Neural cell (in vitro differentiated cells): Measurements from ENCODE around the gene SERPINB4. TPM values are rescaled to one million over a fixed set of nuclear protein-coding genes. Genes with fewer than 3 reads are reported as not detected.
"Not testable (repeated sequence)": the region's sequence is repeated elsewhere in the genome, so short reads cannot be mapped to it uniquely, and the experiment has no call there.

Experiments
- H2AFZ ChIP-seq: fragments of 200-600, 300-800 bp; sonication (generic), shearing (Covaris generic); 2 replicates; pipeline ENCODE4 v1.6.0; 2014; ENCODE audit warnings: low read depth, mild to moderate bottlenecking, antibody characterized with exemption, low read length, moderate library complexity
- H3F3A ChIP-seq: fragments of 200-600 bp; shearing (Covaris generic); 2 replicates; pipeline ENCODE4 v1.6.1; 2016; ENCODE audit warnings: mild to moderate bottlenecking, moderate library complexity, mixed read lengths, antibody characterized with exemption, low read length; ENCODE audit not compliant: insufficient read depth, poor library complexity, severe bottlenecking
- H3K27ac ChIP-seq: fragments of 200-600, 300-800 bp; sonication (generic), shearing (Covaris generic); 2 replicates; pipeline ENCODE4 v1.5.1; 2014; ENCODE audit warnings: mild to moderate bottlenecking, low read length, moderate library complexity
- H3K27me3 ChIP-seq: fragments of 300-800, 200-600 bp; sonication (generic), shearing (Covaris generic); 2 replicates; pipeline ENCODE4 v1.6.0; 2014; ENCODE audit warnings: mild to moderate bottlenecking, low read depth, low read length, moderate library complexity; ENCODE audit not compliant: insufficient read depth
- H3K36me3 ChIP-seq: fragments of 300-800, 200-600 bp; sonication (generic), shearing (Covaris generic); 2 replicates; pipeline ENCODE4 v1.5.1; 2014; ENCODE audit warnings: mild to moderate bottlenecking, antibody characterized with exemption, low read length, moderate library complexity; ENCODE audit not compliant: insufficient read depth
- H3K4me2 ChIP-seq: fragments of 300-800, 200-600 bp; sonication (generic), shearing (Covaris generic); 2 replicates; pipeline ENCODE4 v1.6.0; 2014; ENCODE audit warnings: mild to moderate bottlenecking, low read length
- H3K4me3 ChIP-seq: fragments of 300-800, 200-600 bp; sonication (generic), shearing (Covaris generic); 2 replicates; pipeline ENCODE4 v1.5.1; 2014; ENCODE audit warnings: mild to moderate bottlenecking, low read length, moderate library complexity
- H3K79me2 ChIP-seq: fragments of 200-600 bp; shearing (Covaris generic); replicated peaks from 2 replicates; pipeline ENCODE4 v1.6.0; 2014; ENCODE audit warnings: mild to moderate bottlenecking, low read length, moderate library complexity; ENCODE audit not compliant: insufficient read depth
- H3K9ac ChIP-seq: fragments of 300-800, 200-600 bp; sonication (generic), shearing (Covaris generic); 2 replicates; pipeline ENCODE4 v1.6.1; 2016; ENCODE audit warnings: mild to moderate bottlenecking, low read length, mixed read lengths
- H3K9me2 ChIP-seq: fragments of 200-600 bp; shearing (Covaris generic); 2 replicates; pipeline ENCODE4 v1.6.1; 2016; ENCODE audit warnings: mild to moderate bottlenecking, low read length, mixed read lengths; ENCODE audit not compliant: insufficient read depth
- H3K9me3 ChIP-seq: fragments of 200-600, 300-800 bp; sonication (generic), shearing (Covaris generic); 2 replicates; pipeline ENCODE4 v1.6.1; 2016; ENCODE audit warnings: mild to moderate bottlenecking, mixed run types, low read length, moderate library complexity, mixed read lengths
- H4K20me1 ChIP-seq: fragments of 200-600 bp; shearing (Covaris generic); 2 replicates; pipeline ENCODE4 v1.6.1; 2016; ENCODE audit warnings: mild to moderate bottlenecking, mixed run types; ENCODE audit not compliant: insufficient read depth
- EP300 ChIP-seq: fragments of 450-650 bp; conservative IDR thresholded peaks from 2 replicates; pipeline ENCODE4 v1.6.1; 2014; ENCODE audit warnings: antibody characterized with exemption, mild to moderate bottlenecking, moderate library complexity; ENCODE audit not compliant: poor library complexity, severe bottlenecking
- MXI1 ChIP-seq: fragments of 450-650 bp; conservative IDR thresholded peaks from 2 replicates; pipeline ENCODE4 v1.6.1; 2014; ENCODE audit warnings: antibody characterized with exemption, mild to moderate bottlenecking; ENCODE audit not compliant: poor library complexity, severe bottlenecking
- SMC3 ChIP-seq: fragments of 450-650 bp; conservative IDR thresholded peaks from 2 replicates; pipeline ENCODE4 v1.6.1; 2014; ENCODE audit warnings: antibody characterized with exemption, mild to moderate bottlenecking, moderate library complexity; ENCODE audit not compliant: poor library complexity
- polyA plus RNA-seq: library from polyadenylated mRNA; depleted of rRNA; stranded (reverse); fragments of >200 nt; gene quantifications from 2 replicates; pipeline ENCODE4 v1.2.3, GENCODE V29; 2014
- TF ChIP-seq, protein P1 (sequence below): fragments of 450-650 bp; IDR thresholded peaks from 2 replicates; pipeline ENCODE4 v1.5.1; 2014; ENCODE audit warnings: antibody characterized with exemption, mild to moderate bottlenecking, moderate library complexity; ENCODE audit not compliant: poor library complexity, severe bottlenecking
- TF ChIP-seq, protein P2 (sequence below): IDR thresholded peaks from 2 replicates; pipeline ENCODE4 v1.6.1; 2012; ENCODE audit warnings: borderline replicate concordance

The SERPINB4 gene
- polyA plus RNA-seq, 1 donor from 2014 or later = not detected

DNA sequence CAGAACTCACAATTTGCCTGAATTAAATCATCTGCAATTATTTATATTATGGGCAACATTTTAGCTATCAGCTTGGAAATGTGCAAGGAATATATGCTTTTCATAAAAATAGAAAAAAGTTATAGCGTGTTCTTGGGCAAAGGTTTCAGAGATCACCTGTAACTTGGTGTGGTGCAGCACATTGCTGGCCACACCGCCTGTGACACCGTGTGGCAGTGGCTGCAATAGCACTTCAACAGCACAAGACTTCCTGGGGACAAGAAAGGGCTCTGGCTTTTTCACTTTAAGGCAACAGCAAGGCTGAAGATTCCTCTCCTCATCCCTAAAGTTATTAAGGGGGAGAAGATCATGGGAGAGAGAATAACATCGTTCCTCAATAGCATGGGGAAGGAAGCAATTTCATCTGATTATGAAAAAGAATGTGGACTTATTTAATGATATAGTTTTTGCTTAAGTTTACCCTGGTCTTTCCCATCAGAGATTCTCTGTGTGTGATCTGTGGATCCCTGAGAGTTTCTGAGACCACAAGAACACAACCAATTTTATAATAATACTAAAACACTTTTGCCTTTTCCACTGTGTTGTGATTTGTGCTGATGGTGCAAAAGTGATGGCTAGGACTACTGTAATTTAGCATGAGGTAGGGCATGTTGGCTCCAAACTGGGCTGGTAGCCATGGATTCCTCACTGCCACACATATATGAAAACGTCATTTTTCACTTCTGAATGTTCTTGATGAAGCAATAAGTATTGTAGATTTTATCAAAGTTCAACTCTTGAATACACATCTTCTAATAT lies 32.7 kb upstream of the SERPINB4 start:
- Histone ChIP-seq H3K4me3 (no peak overlapping the region), H3F3A (no peaks in the 10 kb centered on the region), H3K27me3 (no peaks in the 10 kb centered on the region), H4K20me1 (no peaks in the 10 kb centered on the region), H3K27ac (no peak overlapping the region), H3K36me3 (no peaks in the 10 kb centered on the region), H3K9ac (no peak overlapping the region), H2AFZ (no peak overlapping the region), H3K9me2 (no peaks in the 10 kb centered on the region), H3K9me3 (no peaks in the 10 kb centered on the region), H3K4me2 (no peak overlapping the region), H3K79me2 (no peaks in the 10 kb centered on the region)
- TF ChIP-seq, protein P1, sequence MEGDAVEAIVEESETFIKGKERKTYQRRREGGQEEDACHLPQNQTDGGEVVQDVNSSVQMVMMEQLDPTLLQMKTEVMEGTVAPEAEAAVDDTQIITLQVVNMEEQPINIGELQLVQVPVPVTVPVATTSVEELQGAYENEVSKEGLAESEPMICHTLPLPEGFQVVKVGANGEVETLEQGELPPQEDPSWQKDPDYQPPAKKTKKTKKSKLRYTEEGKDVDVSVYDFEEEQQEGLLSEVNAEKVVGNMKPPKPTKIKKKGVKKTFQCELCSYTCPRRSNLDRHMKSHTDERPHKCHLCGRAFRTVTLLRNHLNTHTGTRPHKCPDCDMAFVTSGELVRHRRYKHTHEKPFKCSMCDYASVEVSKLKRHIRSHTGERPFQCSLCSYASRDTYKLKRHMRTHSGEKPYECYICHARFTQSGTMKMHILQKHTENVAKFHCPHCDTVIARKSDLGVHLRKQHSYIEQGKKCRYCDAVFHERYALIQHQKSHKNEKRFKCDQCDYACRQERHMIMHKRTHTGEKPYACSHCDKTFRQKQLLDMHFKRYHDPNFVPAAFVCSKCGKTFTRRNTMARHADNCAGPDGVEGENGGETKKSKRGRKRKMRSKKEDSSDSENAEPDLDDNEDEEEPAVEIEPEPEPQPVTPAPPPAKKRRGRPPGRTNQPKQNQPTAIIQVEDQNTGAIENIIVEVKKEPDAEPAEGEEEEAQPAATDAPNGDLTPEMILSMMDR = no peak
- TF ChIP-seq, protein P2, sequence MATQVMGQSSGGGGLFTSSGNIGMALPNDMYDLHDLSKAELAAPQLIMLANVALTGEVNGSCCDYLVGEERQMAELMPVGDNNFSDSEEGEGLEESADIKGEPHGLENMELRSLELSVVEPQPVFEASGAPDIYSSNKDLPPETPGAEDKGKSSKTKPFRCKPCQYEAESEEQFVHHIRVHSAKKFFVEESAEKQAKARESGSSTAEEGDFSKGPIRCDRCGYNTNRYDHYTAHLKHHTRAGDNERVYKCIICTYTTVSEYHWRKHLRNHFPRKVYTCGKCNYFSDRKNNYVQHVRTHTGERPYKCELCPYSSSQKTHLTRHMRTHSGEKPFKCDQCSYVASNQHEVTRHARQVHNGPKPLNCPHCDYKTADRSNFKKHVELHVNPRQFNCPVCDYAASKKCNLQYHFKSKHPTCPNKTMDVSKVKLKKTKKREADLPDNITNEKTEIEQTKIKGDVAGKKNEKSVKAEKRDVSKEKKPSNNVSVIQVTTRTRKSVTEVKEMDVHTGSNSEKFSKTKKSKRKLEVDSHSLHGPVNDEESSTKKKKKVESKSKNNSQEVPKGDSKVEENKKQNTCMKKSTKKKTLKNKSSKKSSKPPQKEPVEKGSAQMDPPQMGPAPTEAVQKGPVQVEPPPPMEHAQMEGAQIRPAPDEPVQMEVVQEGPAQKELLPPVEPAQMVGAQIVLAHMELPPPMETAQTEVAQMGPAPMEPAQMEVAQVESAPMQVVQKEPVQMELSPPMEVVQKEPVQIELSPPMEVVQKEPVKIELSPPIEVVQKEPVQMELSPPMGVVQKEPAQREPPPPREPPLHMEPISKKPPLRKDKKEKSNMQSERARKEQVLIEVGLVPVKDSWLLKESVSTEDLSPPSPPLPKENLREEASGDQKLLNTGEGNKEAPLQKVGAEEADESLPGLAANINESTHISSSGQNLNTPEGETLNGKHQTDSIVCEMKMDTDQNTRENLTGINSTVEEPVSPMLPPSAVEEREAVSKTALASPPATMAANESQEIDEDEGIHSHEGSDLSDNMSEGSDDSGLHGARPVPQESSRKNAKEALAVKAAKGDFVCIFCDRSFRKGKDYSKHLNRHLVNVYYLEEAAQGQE = no peak
- TF ChIP-seq MXI1 (no peak), EP300 (no peak)

- Histone ChIP-seq H3K27ac (no peak overlapping the region), H3K36me3 (no peaks in the 10 kb centered on the region), H3K9ac (no peak overlapping the region), H3K9me3 (no peaks in the 10 kb centered on the region), H3K4me3 (no peak overlapping the region), H3K79me2 (no peaks in the 10 kb centered on the region), H3F3A (no peaks in the 10 kb centered on the region), H3K4me2 (no peak overlapping the region), H2AFZ (no peak overlapping the region), H4K20me1 (no peaks in the 10 kb centered on the region), H3K9me2 (no peaks in the 10 kb centered on the region), H3K27me3 (no peaks in the 10 kb centered on the region)
- TF ChIP-seq SMC3 = no peak
- TF ChIP-seq EP300 = no peak
- TF ChIP-seq MXI1 = no peak
Observed at GRCh38 chr18:63664571-63664970, 20.5 kb upstream of the SERPINB4 start.

DNA sequence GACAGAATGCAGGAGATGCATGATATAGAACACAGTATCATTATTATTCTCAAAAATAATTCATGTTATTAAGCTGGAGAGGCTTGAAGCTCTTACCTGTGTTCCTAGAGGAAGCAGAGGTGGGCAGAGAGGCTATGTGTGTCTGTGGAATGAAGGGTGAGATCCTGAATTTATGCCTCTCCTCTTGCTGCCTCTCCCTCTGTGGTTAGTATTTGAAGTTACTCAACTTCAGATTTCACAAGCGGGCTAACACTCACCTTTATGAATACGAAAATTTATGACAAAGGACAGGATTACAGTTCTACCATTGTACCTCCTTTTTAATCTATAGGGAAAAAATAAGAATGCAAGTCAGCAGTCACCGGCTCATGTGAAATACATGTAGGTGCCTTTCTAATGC lies 17.7 kb upstream of the SERPINB4 start, which contains the start of gene SERPINB3:
Gene SERPINB3, minus strand, starts transcription at position 144 of the 400 bp plus-strand sequence. CDS start 677 bp downstream, outside the sequence.
- not testable (repeated sequence) for H3K4me3 ChIP-seq, H4K20me1 ChIP-seq, H3K9me3 ChIP-seq, H3F3A ChIP-seq, H3K27ac ChIP-seq, H3K36me3 ChIP-seq, H3K4me2 ChIP-seq, H3K27me3 ChIP-seq, H3K9ac ChIP-seq, H2AFZ ChIP-seq, H3K79me2 ChIP-seq, H3K9me2 ChIP-seq

GRCh38 chr18:63658920-63659319 lies 14.9 kb upstream of the SERPINB4 start:
- not testable (repeated sequence) for H3K79me2 ChIP-seq, H3F3A ChIP-seq

GRCh38 chr18:63650271-63650670 lies 6.2 kb upstream of the SERPINB4 start:
- H4K20me1 ChIP-seq, H3K27ac ChIP-seq, H3K36me3 ChIP-seq, H3K27me3 ChIP-seq, H3F3A ChIP-seq, H3K4me3 ChIP-seq, H2AFZ ChIP-seq, H3K9me3 ChIP-seq, H3K4me2 ChIP-seq, H3K9ac ChIP-seq, H3K9me2 ChIP-seq, H3K79me2 ChIP-seq: not testable (repeated sequence)

More at GRCh38 chr18:63658920-63659319, 14.9 kb upstream of the SERPINB4 start:
- not testable (repeated sequence) for H3K4me2 ChIP-seq, H3K9ac ChIP-seq, H3K9me3 ChIP-seq, H3K36me3 ChIP-seq, H3K9me2 ChIP-seq, H2AFZ ChIP-seq, H3K27me3 ChIP-seq, H4K20me1 ChIP-seq, H3K27ac ChIP-seq, H3K4me3 ChIP-seq
